ENCODE data around the gene MESP1.

MESP1 gene

GRCh38 chr15:89755701-89756100 is 4.7 kb upstream of the MESP1 start:
- DNase-seq = no peak

GRCh38 chr15:89754361-89755154 is 3.5 kb upstream of the MESP1 start:
- DNase-seq = no peak

- no peak for DNase-seq
Measured at GRCh38 chr15:89753855-89754254, 2.8 kb upstream of the MESP1 start.

GRCh38 chr15:89751748-89752147 is 699 bp upstream of the MESP1 start:
- DNase-seq = no peak

GRCh38 chr15:89749951-89750559 is 994 bp downstream of the MESP1 start:
- no peak for DNase-seq

GRCh38 chr15:89749526-89749925 is 1.5 kb downstream of the MESP1 start:
- no peak for DNase-seq

GRCh38 chr15:89749054-89749453 is 2.0 kb downstream of the MESP1 start:
- DNase-seq = no peak

DNA sequence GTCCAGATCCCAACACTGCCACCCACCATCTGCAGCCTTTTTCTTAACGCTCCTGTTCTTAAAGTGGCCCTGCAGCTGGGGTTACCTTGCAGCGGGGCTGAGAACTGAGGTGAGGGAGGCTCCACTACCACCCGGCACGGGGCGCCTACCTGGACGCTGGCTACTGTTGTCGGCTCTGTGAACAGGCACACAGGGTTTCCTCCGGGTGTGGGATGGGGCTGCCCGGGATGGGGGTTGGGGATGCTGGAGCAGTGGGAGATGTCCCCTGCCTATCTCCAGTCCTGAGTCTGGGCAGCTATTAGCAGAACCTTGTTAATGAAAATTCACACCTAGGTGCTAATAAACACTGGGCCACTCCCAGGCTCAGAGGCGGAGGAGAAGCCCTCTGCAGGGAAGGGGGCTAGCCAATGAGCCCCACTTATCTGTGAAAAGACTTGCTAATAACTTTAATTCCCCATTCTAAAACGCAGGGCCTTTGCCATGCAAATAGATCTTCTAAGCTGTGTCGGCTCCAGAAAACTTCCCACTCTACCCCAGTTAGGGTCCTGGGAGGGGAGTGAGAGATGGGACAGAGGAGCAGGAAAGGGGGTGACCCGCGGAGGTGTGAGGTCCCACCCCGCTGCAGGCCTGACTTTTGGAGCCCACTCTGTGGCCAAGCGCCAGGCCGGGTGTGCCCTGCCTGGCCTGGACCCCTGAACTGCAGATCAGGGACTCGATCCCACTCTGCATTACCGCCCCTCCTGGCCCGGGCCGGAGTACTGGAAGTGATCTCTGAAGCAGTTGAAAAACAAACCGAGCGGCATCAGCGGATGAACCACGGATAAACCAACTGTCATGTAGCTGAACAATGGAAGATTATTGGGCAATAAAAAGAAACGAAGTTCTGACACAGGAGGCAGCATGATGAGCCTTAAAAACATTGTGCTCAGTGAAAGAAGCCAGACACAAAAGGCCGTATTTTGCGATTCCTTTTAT is 3.1 kb downstream of the MESP1 start:
- no peak for DNase-seq

DNA sequence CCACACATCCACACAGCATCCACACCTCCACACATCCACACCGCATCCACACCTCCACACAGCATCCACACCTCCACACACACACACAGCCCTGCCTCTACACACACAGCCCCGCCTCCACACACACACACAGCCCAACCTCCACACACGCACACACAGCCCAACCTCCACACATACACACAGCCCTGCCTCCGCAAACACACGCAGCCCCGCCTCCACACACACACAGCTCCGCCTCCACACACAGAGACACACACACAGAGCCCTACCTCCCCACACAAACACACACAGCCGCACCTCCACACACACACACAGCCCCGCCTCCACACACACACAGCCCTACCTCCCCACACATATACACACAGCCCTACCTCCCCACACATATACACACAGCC is 4.7 kb downstream of the MESP1 start:
- DNase-seq = no peak

DNA sequence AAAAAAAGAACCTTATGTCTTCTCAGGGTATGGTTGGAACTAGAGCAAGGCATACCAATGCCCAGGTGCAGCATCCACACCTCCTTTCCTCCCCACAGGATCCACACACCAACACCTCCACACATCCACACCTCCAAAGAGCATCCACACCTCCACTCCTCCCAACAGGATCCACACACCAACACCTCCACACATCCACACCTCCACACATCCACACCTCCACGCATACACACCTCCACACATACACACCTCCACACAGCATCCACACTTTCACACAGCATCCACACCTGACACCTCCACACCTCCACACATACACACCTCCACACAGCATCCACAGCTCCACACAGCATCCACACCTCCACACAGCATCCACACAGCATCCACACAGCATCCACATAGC is 5.3 kb downstream of the MESP1 start:
- DNase-seq = no peak

- DNase-seq = no peak
Measured at GRCh38 chr15:89745131-89745530, 5.9 kb downstream of the MESP1 start.

DNA sequence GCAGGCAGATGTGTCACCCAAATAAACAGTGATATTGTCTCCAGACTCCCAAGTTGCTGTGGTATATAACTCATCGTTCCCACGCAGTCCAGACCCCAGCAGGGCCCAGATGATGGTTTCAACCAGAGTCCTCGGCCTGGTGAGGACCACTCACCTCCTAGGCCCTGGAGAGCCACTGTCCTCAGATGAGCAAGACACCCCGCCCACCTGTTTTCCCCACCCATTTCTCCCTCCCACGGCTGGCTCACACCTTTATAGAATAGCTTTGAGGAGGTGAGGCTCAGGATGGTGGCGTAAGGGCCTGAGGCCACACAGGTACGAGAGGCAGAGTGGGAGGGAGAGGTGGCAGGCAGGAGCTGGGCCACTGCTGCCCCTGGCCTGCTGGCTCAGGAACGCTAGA is 7.5 kb downstream of the MESP1 start:
- no peak for DNase-seq

- DNase-seq = no peak
Measured at GRCh38 chr15:89743011-89743410, 8.0 kb downstream of the MESP1 start.

DNA sequence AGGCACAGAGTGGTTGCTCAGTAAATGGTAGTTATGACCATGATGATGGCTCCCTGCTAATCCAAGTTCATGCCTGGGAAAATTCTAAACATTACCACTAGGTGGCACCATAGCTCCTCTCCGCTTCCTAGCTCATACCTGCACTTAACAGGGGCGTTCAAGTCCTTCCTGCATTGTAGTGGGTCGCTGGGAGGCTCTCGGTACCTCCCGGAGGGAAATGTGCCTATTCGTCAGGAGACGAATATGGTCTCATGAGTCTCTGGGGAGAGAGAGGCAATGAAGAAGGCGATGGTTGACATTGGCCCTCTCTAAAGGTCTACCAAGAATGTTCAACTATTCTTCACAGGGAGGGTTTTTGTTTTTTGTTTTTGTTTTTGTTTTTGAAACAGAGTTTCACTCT is 10.9 kb downstream of the MESP1 start:
- DNase-seq = peak; percentile 39

DNA sequence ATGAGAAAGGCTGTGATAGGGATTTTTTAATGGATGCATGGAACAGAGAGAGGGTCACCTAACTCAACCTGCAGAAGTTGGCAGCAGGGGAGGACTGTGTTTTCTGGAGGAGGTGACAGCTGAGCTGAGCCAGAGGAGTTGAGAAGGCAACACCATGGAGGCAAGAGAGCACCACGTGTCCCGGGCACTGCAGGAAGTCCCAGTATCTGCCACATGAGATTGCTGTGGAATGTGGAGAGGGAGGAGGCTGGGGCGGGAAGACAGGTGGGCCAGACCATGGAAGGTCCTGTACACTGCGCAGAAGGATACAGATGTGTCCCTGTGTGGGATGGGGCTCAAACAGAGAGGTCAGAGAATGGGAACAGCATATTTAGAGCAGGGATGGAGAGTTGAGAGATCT is 15.3 kb downstream of the MESP1 start:
- DNase-seq = no peak

DNA sequence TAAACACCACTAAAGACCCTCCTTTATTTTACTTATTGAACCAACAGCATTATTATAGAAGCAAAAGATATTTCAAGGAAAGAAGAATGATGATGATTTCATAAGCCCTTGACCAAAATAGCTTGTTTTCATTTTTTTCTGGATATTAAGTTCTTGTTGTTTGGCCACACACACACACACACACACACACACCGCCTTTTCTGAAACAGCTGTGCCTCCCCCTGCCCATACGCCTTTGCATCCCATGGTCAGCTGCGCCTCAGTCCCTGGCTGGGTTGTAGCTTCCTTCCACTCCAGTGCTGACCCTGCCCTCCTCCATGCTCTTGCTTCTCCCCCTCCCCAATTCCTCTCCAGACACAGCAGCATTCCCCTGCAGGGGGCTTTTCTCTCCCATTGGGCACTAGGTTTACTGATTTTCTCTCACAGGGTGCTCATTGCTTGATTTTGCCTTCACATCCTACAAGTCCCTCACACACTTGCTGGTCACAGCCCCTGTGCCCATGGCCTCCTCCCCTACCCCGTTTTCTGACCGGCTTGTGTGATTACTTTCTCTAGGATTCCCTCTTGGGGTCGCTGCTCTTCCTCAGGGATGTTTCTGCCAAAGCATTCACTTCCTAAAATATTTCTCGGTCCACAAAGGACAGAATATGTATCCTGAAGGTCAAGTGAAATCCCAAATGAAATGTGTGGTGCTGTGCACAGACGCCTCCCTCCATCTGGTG is 18.4 kb downstream of the MESP1 start:
- DNase-seq = no peak

DNA sequence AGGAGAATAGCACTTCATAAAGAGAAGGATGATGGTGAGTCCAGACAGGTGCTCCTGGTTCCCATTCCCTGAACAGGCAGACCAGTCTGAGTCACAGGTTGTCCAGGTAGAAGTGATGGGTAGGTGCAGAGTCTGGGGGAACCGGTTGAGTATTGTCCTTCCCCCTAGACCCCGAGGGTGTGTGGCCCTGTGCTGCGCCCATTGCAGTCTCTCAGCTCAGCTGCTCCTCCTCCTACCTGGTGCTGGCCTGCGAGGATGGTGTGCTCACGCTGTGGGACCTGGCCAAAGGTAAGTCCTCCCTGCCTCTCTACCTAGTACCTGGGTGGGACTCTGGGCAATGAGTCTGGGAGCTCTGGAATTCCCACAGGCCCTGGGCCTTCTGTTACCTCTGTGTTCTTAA is 19.8 kb downstream of the MESP1 start:
- no peak for DNase-seq

DNA sequence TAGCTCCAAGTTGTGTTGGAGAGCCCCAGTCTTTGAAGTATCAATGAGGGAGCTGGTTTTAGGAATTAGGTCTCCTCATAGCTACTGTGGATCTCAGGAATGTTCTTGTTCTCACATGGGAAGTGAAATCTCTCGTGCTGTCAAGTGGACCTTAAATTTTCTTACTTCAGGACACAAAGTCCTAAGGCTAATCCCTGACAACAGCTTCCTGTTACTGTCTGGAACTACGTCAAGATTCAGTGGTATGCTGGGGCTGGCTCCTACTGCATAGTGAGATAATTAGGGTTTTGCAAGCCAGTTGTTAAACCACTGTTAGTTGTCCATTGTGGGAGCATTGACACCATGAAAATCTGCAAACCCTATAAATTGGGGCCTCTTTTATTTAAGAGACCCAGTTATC is 22.8 kb downstream of the MESP1 start:
- DNase-seq = no peak

GRCh38 chr15:89725064-89725463 is 26.0 kb downstream of the MESP1 start:
- DNase-seq = no peak

GRCh38 chr15:89724621-89725020 is 26.4 kb downstream of the MESP1 start:
- DNase-seq = no peak

DNA sequence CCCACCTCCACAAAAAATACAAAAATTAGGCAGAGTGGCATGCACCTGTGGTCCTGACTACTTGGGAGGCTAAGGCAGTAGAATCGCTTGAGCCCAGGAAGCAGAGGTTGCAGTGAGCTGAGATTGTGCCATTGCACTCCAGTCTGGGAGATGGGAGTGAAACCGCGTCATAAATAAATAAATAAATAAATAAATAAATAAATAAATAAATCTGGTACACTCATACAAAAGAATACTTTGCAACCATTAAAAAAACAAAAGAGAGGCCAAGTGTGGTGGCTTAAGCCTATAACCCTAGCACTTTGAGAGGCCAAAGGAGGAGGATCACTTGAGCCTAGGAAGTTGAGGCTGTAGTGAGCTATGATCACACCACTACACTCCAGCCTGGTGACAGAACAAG is 28.0 kb downstream of the MESP1 start:
- no peak for DNase-seq

- DNase-seq = no peak
Measured at GRCh38 chr15:89714775-89715174, 36.3 kb downstream of the MESP1 start.

DNA sequence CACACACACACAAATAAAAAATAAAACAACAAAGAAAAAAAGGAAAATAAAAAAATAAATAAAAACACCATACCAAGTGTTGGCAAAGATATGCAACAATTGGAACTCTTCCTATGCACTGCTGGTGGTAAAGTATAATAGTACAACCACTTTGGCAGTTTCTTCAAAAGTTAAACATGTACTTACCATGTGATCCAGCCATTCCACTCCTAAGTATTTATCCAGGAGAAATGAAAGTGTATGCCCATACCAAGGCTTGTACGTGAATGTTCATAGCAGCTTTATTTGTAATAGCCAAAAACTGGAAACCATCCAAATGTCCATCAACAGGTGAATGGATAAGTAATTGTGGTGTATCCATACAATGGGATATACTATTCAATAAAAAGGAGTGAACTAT is 43.5 kb downstream of the MESP1 start:
- DNase-seq = no peak
